Measurements from ENCODE around the gene VOPP1.

VOPP1 gene

GRCh38 chr7:55457801-55458200, 114.5 kb downstream of the VOPP1 start:
- no peak for DNase-seq

GRCh38 chr7:55452971-55453370, 119.3 kb downstream of the VOPP1 start:
- no peak for DNase-seq

GRCh38 chr7:55449992-55450535, 122.2 kb downstream of the VOPP1 start:
- no peak for DNase-seq

GRCh38 chr7:55449205-55449991, 122.9 kb downstream of the VOPP1 start:
- DNase-seq: no peak

GRCh38 chr7:55448526-55448925, 123.8 kb downstream of the VOPP1 start:
- DNase-seq: no peak

GRCh38 chr7:55444786-55445185, 127.5 kb downstream of the VOPP1 start:
- DNase-seq: no peak

GRCh38 chr7:55441774-55442522, 130.4 kb downstream of the VOPP1 start:
- DNase-seq: no peak

- no peak for DNase-seq
These were observed 131.3 kb downstream of the VOPP1 start for GRCh38 chr7:55441002-55441401.

- no peak for DNase-seq
These were observed 132.1 kb downstream of the VOPP1 start for GRCh38 chr7:55440040-55440690.

GRCh38 chr7:55439627-55440026, 132.7 kb downstream of the VOPP1 start:
- DNase-seq: no peak

- no peak for DNase-seq
These were observed 133.4 kb downstream of the VOPP1 start for GRCh38 chr7:55438757-55439525.

GRCh38 chr7:55438085-55438756, 134.1 kb downstream of the VOPP1 start:
- no peak for DNase-seq

- DNase-seq: no peak
These were observed 134.9 kb downstream of the VOPP1 start for GRCh38 chr7:55437375-55437774.

GRCh38 chr7:55436457-55436856, 135.8 kb downstream of the VOPP1 start:
- no peak for DNase-seq

GRCh38 chr7:55435466-55435865, 136.8 kb downstream of the VOPP1 start:
- no peak for DNase-seq

- peak in 1 of 2 donors; percentile 47 for DNase-seq
These were observed 139.1 kb downstream of the VOPP1 start for GRCh38 chr7:55432939-55433784.

- no peak for DNase-seq
These were observed 139.8 kb downstream of the VOPP1 start for GRCh38 chr7:55432506-55432905.

GRCh38 chr7:55431898-55432297, 140.4 kb downstream of the VOPP1 start:
- DNase-seq: no peak

- no peak for DNase-seq
These were observed 142.3 kb downstream of the VOPP1 start for GRCh38 chr7:55429835-55430499.

- no peak for DNase-seq
These were observed 144.5 kb downstream of the VOPP1 start for GRCh38 chr7:55427800-55428199.

- DNase-seq: no peak
These were observed 145.0 kb downstream of the VOPP1 start for GRCh38 chr7:55427342-55427741.
